AG04450 (cell line): Measurements from ENCODE around the gene MDP1. TPM values are rescaled to one million over a fixed set of nuclear protein-coding genes. Genes with fewer than 3 reads are reported as not detected.

Experiments
- CTCF ChIA-PET: fragments of 300-600, 350-600 bp; formaldehyde crosslinking; extraction: SDS; loops from one replicate; lab custom pipeline; 2022; ENCODE audit warnings: antibody characterized with exemption, inconsistent platforms; lab: Charles Lee
- POLR2A ChIA-PET: fragments of 350-600 bp; formaldehyde crosslinking; extraction: SDS; loops from one replicate; lab custom pipeline; 2021; ENCODE audit warnings: antibody characterized with exemption, inconsistent platforms; lab: Yijun Ruan, JAX
- DNase-seq: peaks from one replicate; pipeline ENCODE4 v3.0.0-alpha.2; 2011; ENCODE audit warnings: low read depth, low spot score
- H3K27ac ChIP-seq: one replicate; pipeline ENCODE4 v1.5.1; 2012; ENCODE audit warnings: low read depth, low read length, control low read depth
- H3K27me3 ChIP-seq: one replicate; pipeline ENCODE4 v1.6.0; 2012; ENCODE audit warnings: low read length; ENCODE audit not compliant: control insufficient read depth, insufficient read depth
- H3K4me3 ChIP-seq: 2 replicates; pipeline ENCODE4 v1.5.1; 2011; ENCODE audit warnings: mild to moderate bottlenecking, low read depth, low read length, control low read depth
- H3K9me3 ChIP-seq: 2 replicates; pipeline ENCODE4 v1.5.1; 2012; ENCODE audit warnings: low read length; ENCODE audit not compliant: control insufficient read depth, insufficient read depth
- polyA plus RNA-seq: library from polyadenylated mRNA; depleted of rRNA; stranded (reverse); fragments of >200 nt; gene quantifications from 2 replicates; pipeline ENCODE4 v1.2.3, GENCODE V29; 2011
- TF ChIP-seq, protein P1 (sequence below): IDR thresholded peaks from 2 replicates; pipeline ENCODE4 v1.5.1; 2011; ENCODE audit warnings: low read depth, low read length, control low read depth, inconsistent platforms

MDP1 gene
- polyA plus RNA-seq, 1 experiment, result 16.1 TPM

DNA sequence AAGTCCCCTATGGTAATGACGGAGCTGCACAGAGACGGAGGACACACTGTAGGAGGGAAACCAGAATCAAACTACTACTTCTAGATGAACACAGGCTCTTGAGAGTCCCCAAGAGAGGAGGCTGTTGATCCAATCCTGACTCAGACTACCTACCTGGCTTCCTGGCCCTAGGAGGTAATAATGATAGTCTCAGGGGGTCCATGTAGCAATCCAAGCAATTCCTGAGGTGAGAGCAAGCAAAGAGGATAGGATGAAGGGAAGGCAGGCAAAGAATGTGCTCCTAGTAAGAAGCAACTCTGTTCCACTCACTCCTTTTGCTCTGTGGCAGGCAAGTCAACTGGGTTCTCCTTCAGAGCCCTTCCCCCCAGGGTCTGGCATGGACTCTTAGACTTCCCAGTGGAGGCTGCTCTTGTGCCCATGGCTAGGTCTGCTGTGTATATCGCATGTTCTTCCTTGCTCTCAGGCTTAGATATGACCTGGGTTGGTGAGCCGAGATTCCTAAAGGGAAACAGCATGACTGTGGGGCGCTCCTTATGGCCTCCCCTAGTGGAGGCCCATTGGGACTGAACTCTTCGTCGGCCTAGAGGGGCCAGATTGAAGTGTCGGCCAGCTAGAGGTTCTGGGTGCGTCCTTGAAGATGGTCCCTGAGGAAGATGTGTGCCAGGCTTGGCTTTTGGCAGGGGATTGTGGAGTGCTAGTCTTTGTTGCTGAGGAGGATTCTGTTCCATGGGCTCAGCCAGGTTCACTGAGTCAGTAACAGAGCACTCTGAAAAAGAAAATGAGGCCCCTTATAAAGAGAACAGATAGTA, 24.4 kb upstream of the MDP1 start:
- Histone ChIP-seq H3K9me3 (no peaks in the 10 kb centered on the region), H3K27ac (no peak overlapping the region), H3K27me3 (no peaks in the 10 kb centered on the region), H3K4me3 (no peak overlapping the region)
- POLR2A ChIA-PET, result no interaction called here
- TF ChIP-seq, protein P1, sequence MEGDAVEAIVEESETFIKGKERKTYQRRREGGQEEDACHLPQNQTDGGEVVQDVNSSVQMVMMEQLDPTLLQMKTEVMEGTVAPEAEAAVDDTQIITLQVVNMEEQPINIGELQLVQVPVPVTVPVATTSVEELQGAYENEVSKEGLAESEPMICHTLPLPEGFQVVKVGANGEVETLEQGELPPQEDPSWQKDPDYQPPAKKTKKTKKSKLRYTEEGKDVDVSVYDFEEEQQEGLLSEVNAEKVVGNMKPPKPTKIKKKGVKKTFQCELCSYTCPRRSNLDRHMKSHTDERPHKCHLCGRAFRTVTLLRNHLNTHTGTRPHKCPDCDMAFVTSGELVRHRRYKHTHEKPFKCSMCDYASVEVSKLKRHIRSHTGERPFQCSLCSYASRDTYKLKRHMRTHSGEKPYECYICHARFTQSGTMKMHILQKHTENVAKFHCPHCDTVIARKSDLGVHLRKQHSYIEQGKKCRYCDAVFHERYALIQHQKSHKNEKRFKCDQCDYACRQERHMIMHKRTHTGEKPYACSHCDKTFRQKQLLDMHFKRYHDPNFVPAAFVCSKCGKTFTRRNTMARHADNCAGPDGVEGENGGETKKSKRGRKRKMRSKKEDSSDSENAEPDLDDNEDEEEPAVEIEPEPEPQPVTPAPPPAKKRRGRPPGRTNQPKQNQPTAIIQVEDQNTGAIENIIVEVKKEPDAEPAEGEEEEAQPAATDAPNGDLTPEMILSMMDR, result no peak
- no peak for DNase-seq
- CTCF ChIA-PET, result interaction anchor here (1.0 to 5.6 kb wide), 3 partner anchors 57 to 79 kb away, joined by 4 to 84 read pairs (median 5); partner anchors contain the start of genes DHRS1, IRF9 and NOP9

DNA sequence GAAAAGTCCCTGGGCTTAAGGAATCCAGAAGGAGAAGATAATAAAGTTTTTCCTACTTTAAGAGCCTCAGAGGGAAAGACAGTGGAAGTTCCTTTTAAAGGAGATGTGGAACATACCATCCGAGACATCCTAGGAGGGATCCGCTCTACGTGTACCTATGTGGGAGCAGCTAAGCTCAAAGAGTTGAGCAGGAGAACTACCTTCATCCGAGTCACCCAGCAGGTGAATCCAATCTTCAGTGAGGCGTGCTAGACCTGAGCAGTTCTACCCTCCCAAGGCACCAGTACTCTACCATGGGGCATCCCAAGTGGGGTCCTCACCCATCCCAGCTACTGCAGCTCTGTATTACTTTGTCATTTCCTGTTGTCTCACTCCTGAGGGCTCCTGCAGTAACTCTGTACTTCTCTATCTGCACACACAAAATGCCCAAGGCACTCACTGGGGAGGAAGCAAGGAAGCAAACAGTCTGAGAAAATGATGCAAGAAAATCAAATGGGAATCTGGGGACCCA, 22.7 kb upstream of the MDP1 start:
- Histone ChIP-seq H3K27me3 (no peaks in the 10 kb centered on the region), H3K9me3 (no peaks in the 10 kb centered on the region), H3K27ac (no peak overlapping the region), H3K4me3 (no peak overlapping the region)
- TF ChIP-seq, protein P1, result no peak
- DNase-seq, result no peak
- ChIA-PET POLR2A (no interaction called here), CTCF (interaction anchor here (1.0 to 1.2 kb wide), 4 partner anchors 8 to 95 kb away, joined by 3 to 5 read pairs (median 4); no protein-coding TSS in a partner anchor)

DNA sequence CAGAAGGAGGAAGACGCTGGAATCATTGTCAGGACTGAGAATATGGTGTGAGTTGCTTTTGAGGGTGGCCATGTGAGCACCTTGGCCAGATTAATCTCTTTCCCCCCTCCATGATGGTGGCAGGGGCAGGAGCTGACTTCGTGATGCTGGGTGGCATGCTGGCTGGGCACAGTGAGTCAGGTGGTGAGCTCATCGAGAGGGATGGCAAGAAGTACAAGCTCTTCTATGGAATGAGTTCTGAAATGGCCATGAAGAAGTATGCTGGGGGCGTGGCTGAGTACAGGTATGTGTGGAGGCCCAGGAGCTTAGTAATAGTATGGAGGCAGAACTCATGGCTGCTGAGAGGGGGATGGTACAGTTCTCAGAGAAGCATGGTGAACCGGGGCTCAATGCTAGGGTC, 22.3 kb upstream of the MDP1 start:
- TF ChIP-seq, protein P1, result no peak
- no peak overlapping the region for H3K27ac ChIP-seq
- no peak for DNase-seq
- ChIA-PET POLR2A (no interaction called here), CTCF (interaction anchor here (1.0 to 1.2 kb wide), 4 partner anchors 8 to 95 kb away, joined by 3 to 5 read pairs (median 4); no protein-coding TSS in a partner anchor)
- no peak overlapping the region for H3K4me3 ChIP-seq
- H3K27me3 ChIP-seq, result no peaks in the 10 kb centered on the region
- H3K9me3 ChIP-seq, result no peaks in the 10 kb centered on the region

DNA sequence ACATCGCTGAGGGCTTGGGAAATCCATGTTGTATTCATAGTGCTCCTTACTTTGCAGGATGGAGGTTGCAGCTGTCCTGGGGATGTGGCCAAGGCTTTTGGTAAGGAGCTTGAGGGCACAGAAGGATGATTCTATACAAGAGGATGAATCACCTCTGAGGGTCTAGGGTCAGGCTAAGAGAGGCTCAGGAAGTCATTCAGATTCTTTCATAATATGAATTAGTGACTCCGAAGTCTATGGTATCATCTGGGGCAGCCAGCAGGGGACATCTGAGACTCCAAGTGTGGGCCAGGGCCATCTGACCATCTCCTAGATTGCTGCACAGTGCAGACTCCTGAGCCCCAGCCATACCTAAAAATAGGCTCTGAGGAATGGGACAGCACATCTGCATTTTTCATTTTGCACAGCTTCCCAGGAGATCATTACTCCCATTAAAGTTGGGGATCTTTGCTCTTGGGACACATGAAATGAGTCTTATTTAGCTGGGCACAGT, 21.6 kb upstream of the MDP1 start:
- POLR2A ChIA-PET, result no interaction called here

More for the DNA sequence above, 21.6 kb upstream of the MDP1 start:
- no peaks in the 10 kb centered on the region for H3K9me3 ChIP-seq
- no peaks in the 10 kb centered on the region for H3K27me3 ChIP-seq
- no peak for DNase-seq
- TF ChIP-seq, protein P1, result no peak
- CTCF ChIA-PET, result interaction anchor here (1.0 kb wide), 1 partner anchor 9 kb away, joined by 5 read pairs; no protein-coding TSS in a partner anchor
- H3K4me3 ChIP-seq, result no peak overlapping the region
- H3K27ac ChIP-seq, result no peak overlapping the region
